Esophagus (tissue), 2 donors: ENCODE results near the gene SERINC5. TPM values are rescaled to one million over a fixed set of nuclear protein-coding genes. Genes with fewer than 3 reads are reported as not detected.
"Not testable (repeated sequence)": the region's sequence is repeated elsewhere in the genome, so short reads cannot be mapped to it uniquely, and the experiment has no call there.

Source experiments
- H3K27ac ChIP-seq, 2 donors: one replicate each; pipeline ENCODE4 v1.5.1; 2013; ENCODE audit warnings: low read depth in 2 of 2, mild to moderate bottlenecking in 2 of 2, inconsistent platforms in 1 of 2, low read length in 1 of 2, moderate library complexity in 1 of 2
- H3K27me3 ChIP-seq, 2 donors: one replicate each; pipeline ENCODE4 v1.6.1; 2013; ENCODE audit warnings: low read length in 2 of 2, control low read depth in 1 of 2, mild to moderate bottlenecking in 1 of 2; ENCODE audit not compliant: insufficient read depth in 2 of 2, control insufficient read depth in 1 of 2
- H3K36me3 ChIP-seq, 2 donors: one replicate each; pipeline ENCODE4 v1.6.1; 2013; ENCODE audit warnings: low read length in 1 of 2; ENCODE audit not compliant: control insufficient read depth in 2 of 2, insufficient read depth in 2 of 2
- H3K4me1 ChIP-seq, 2 donors: one replicate each; pipeline ENCODE4 v1.6.1; 2013; ENCODE audit warnings: low read length in 1 of 2; ENCODE audit not compliant: control insufficient read depth in 2 of 2, insufficient read depth in 2 of 2
- H3K4me3 ChIP-seq, 2 donors: one replicate each; pipeline ENCODE4 v1.5.1; 2013; ENCODE audit warnings: low read length in 2 of 2, mild to moderate bottlenecking in 2 of 2, low read depth in 1 of 2, moderate library complexity in 1 of 2
- H3K9me3 ChIP-seq, 2 donors: one replicate each; pipeline ENCODE4 v1.6.1; 2013; ENCODE audit warnings: mild to moderate bottlenecking in 2 of 2, low read depth in 1 of 2, low read length in 1 of 2, moderate library complexity in 1 of 2; ENCODE audit not compliant: control insufficient read depth in 2 of 2, insufficient read depth in 1 of 2
- WGBS, 2 donors: extraction: QIAGEN DNeasy Blood & Tissue Kit; methylation state at CpG; one replicate each; pipeline ENCODE4 v1.1.7; 2013; 5-methylcytosine and 5-hydroxymethylcytosine counted together
- polyA plus RNA-seq, 2 donors: library from polyadenylated mRNA; stranded (reverse); fragments of 200-250 nt; gene quantifications; one replicate each; pipeline ENCODE4 v1.2.3, GENCODE V29; 2013
- donor health status: healthy with polysubstance abuse.
- donor health status: Bipolar disorder and iron deficiency.

SERINC5 gene
- polyA plus RNA-seq, 2 donors, result 10.8 to 11.7 TPM

DNA sequence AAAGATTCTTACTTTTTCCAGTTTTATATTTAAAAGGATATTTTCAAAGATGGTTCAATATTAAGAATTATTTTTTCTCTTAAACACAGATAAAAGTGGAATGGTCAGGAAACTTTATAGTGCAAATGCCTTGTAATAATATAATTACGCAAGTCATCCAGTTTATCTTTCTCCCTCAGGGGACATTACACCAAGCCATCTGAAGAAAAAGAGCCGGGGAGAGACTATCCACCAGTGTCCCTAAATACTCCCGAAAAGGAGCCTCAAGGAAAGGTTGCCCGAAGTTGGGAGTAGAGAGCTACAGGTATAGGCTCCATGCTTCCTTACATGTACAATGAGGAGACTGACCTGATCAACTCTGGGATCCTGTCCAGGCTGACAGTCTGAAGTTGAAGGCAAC lies 101.1 kb downstream of the SERINC5 start:
- H3K36me3 ChIP-seq, result peaks cover 5 to 18% of the 10 kb centered on the region in 2 donors
- no peak overlapping the region for H3K4me3 ChIP-seq
- WGBS, 2 donors, result 91 to 96% methylated on average over 4 of the region's 4 CpGs
- no peaks in the 10 kb centered on the region for H3K4me1 ChIP-seq
- H3K27me3 ChIP-seq, result no peaks in the 10 kb centered on the region
- H3K27ac ChIP-seq, result no peak overlapping the region
- no peaks in the 10 kb centered on the region for H3K9me3 ChIP-seq

DNA sequence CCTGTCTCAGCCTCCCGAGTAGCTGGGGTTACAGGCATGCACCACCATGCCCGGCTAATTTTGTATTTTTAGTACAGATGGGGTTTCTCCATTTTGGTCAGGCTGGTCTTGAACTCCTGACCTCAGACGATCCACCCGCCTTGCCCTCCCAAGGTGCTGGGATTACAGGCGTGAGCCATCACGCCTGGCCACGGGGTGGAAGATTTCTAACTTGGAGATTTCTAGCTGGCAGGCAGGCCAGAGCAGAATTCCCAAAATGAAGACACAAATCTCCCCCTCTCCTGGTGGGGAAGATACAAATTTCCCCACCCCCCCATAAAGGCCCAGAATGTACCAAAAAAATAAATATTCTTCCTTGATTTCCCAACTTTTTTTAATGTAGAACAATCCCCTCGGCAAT lies 101.6 kb downstream of the SERINC5 start:
- not testable (repeated sequence) for H3K4me1 ChIP-seq, H3K9me3 ChIP-seq, H3K4me3 ChIP-seq, H3K27me3 ChIP-seq, H3K27ac ChIP-seq
- peaks cover 8 to 22% of the 10 kb centered on the region in 2 donors for H3K36me3 ChIP-seq
- WGBS, 2 donors, result 83 to 87% methylated on average over 8 of the region's 8 CpGs

DNA sequence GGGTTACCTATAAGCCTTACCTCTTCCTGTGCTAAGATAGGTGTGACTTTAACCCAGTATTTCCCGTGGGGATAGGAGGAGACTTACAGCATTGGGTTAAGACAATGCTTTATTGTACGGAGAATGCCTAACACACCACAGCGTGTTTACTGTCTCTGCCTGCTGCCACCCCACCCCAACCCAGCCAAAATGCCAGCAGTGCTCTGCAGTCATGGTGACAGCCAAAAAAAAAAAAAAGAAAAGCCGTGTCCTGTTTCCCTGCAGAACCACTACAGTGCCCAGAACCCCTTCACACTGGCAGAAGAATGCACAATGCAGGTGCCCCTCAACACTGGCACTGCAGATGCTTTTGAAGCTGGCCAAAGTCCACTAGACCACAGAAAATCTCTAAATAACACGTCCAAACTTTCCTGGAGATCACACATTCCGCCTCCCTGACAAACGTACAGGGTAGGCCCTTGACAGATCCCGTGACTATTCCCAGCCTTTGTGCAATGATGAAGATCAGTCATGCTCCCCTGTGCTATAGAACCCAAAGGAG lies 102.2 kb downstream of the SERINC5 start:
- Histone ChIP-seq H3K36me3 (peaks cover 9 to 22% of the 10 kb centered on the region in 2 donors), H3K27me3 (no peaks in the 10 kb centered on the region), H3K4me3 (no peak overlapping the region), H3K9me3 (no peaks in the 10 kb centered on the region), H3K4me1 (no peaks in the 10 kb centered on the region), H3K27ac (no peak overlapping the region)
- 56 to 74% methylated on average over 8 of the region's 8 CpGs for WGBS, 2 donors

DNA sequence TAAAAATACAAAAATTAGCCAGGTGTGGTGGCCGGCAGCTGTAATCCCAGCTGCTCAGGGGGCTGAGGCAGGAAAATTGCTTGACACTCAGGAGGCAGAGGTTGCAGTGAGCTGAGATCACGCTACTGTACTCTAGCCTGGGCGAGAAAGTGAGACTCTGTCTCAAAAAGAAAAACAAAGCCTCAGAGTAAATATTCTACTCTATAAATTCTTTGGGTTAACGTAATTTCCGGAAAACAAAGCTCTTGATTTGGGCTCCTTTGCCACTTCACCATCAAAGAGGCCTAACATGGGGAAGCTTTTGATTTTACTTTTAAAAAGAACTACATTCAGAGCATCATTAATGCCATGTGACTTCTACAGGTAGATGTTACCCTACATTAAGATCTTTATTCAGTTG lies 103.1 kb downstream of the SERINC5 start:
- Histone ChIP-seq H3K27me3 (no peaks in the 10 kb centered on the region), H3K4me3 (no peak overlapping the region), H3K36me3 (peaks cover 9 to 23% of the 10 kb centered on the region in 2 donors), H3K27ac (no peak overlapping the region), H3K4me1 (no peaks in the 10 kb centered on the region), H3K9me3 (no peaks in the 10 kb centered on the region)
- 93 to 94% methylated on average over 5 of the region's 5 CpGs for WGBS, 2 donors

DNA sequence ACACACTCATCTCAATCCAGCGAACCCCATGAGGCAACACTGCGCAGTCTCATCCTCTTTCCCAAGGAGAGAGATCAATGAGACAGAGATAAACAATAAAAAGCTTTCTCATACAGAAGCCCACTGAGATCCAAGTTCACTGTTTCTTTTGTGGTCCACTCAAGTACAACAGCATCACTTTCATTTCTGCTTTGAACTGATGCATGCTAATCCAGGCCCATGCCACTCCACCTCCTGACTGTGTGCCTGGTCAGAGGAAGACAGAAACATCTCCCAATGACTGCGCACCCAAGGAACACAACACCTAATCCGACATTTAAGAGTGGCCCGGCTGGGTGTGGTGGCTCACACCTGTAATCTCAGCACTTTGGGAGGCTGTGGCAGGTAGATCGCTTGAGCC lies 104.0 kb downstream of the SERINC5 start:
- H3K27ac ChIP-seq, result no peak overlapping the region
- H3K4me1 ChIP-seq, result no peaks in the 10 kb centered on the region
- H3K27me3 ChIP-seq, result no peaks in the 10 kb centered on the region
- H3K4me3 ChIP-seq, result no peak overlapping the region
- WGBS, 2 donors, result 97 to 98% methylated on average over 6 of the region's 6 CpGs
- peaks cover 9 to 27% of the 10 kb centered on the region in 2 donors for H3K36me3 ChIP-seq
- no peaks in the 10 kb centered on the region for H3K9me3 ChIP-seq

DNA sequence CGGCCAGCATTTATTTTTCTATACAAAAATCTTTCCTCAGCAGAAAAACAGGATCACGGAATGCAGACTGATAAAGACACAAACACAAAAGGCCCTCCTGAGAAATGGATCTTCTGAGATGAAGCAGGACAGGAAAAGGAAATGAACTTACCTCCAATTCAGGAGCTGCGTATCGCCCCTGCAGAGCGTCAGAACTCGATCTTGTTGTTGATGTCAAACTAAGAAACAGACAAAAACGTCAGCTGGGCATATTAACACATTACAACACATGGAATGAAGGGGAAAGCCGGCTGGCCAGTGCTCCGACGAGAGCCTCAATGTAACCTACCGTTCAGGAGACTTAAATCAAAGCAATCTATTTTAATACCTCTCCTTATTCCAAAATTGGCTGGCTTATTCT lies 105.1 kb downstream of the SERINC5 start:
- Histone ChIP-seq H3K27ac (no peak overlapping the region), H3K4me1 (no peaks in the 10 kb centered on the region), H3K27me3 (no peaks in the 10 kb centered on the region), H3K4me3 (no peak overlapping the region), H3K9me3 (no peaks in the 10 kb centered on the region), H3K36me3 (peaks cover 9 to 32% of the 10 kb centered on the region in 2 donors)
- WGBS, 2 donors, result 83 to 85% methylated on average over 11 of the region's 11 CpGs

DNA sequence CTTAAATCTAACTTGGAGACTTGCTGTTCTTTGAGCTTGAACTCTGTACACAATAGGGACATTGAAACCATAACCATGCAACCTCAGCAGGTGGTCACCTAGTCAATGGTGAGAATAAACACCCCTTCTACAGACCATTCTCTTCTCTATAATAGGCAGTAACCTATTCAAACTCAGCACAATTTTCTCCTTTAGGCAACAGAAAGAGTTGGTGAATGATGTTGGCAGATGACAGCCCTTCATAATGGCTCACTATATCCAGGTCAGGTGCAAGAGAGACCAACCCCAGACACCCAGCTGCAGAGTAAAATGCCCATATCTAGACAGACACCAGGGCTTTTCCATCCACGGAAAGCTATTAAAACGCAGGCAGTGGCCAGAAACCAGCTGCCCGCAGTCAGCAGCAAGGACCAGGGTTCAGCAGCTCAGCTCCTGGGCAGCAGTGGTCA lies 106.7 kb downstream of the SERINC5 start:
- no peaks in the 10 kb centered on the region for H3K9me3 ChIP-seq
- H3K36me3 ChIP-seq, result peaks cover 9 to 27% of the 10 kb centered on the region in 2 donors
- 84 to 86% methylated on average over 3 of the region's 3 CpGs for WGBS, 2 donors

GRCh38 chr5:80147119-80147815 lies 108.6 kb downstream of the SERINC5 start:
- H3K36me3 ChIP-seq, result peaks cover 9 to 31% of the 10 kb centered on the region in 2 donors
- H3K27me3 ChIP-seq, result no peaks in the 10 kb centered on the region
- H3K4me3 ChIP-seq, result no peak overlapping the region
- H3K27ac ChIP-seq, result no peak overlapping the region
- WGBS, 2 donors, result 94 to 95% methylated on average over 9 of the region's 9 CpGs
- no peaks in the 10 kb centered on the region for H3K9me3 ChIP-seq
- H3K4me1 ChIP-seq, result no peaks in the 10 kb centered on the region

More for the DNA sequence above, 106.7 kb downstream of the SERINC5 start:
- Histone ChIP-seq H3K4me1 (no peaks in the 10 kb centered on the region), H3K4me3 (no peak overlapping the region), H3K27me3 (no peaks in the 10 kb centered on the region), H3K27ac (no peak overlapping the region)

- Histone ChIP-seq H3K36me3 (peaks cover 6 to 24% of the 10 kb centered on the region in 2 donors), H3K27me3 (no peaks in the 10 kb centered on the region), H3K27ac (no peak overlapping the region), H3K9me3 (no peaks in the 10 kb centered on the region), H3K4me3 (no peak overlapping the region), H3K4me1 (peaks cover 0 to 2% of the 10 kb centered on the region in 2 donors)
- 96% methylated on average over 9 of the region's 9 CpGs for WGBS, 2 donors
Observed at GRCh38 chr5:80146046-80146445, 109.8 kb downstream of the SERINC5 start.

GRCh38 chr5:80143491-80143890 lies 112.4 kb downstream of the SERINC5 start:
- Histone ChIP-seq H3K9me3 (no peaks in the 10 kb centered on the region), H3K36me3 (peaks cover 0 to 15% of the 10 kb centered on the region in 2 donors), H3K4me3 (no peak overlapping the region), H3K27me3 (no peaks in the 10 kb centered on the region), H3K27ac (no peak overlapping the region), H3K4me1 (peaks cover 0 to 2% of the 10 kb centered on the region in 2 donors)
- WGBS, 2 donors, result 91 to 93% methylated on average over 13 of the region's 13 CpGs
